ENCODE results near the gene SLC35F3. TPM values are rescaled to one million over a fixed set of nuclear protein-coding genes. Genes with fewer than 3 reads are reported as not detected.

SLC35F3 gene
- total and polyA plus RNA-seq, 9 of the 15 experiments (the other 6 are each of a cell fraction or from before 2014, with no cell fraction given): 0.04 to 0.07 (median 0.04) TPM; not detected in 6

GRCh38 chr1:233939451-233939850 is 35.0 kb downstream of the SLC35F3 start:
- in situ Hi-C loops (cut with MboI) (no loop called here), intact Hi-C loops (cut with micrococcal nuclease) (no loop called here)
- Histone ChIP-seq H3K9ac (ENCODE audit: insufficient read depth in 1 of 2, low read depth in 2 of 2, low read length in 2 of 2) (no peak overlapping the region), H3K27ac (ENCODE audit: extremely low read depth, low read depth, low read length) (no peak overlapping the region), H2AFZ (ENCODE audit: low read depth, low read length) (no peak overlapping the region), H3K36me3 (ENCODE audit: control insufficient read depth, insufficient read depth, low read length) (no peaks in the 10 kb centered on the region), H3K27me3 (ENCODE audit: control insufficient read depth in 2 of 2, insufficient read depth in 2 of 2, low read length in 2 of 2) (no peaks in the 10 kb centered on the region), H3K79me2 (ENCODE audit: control insufficient read depth, insufficient read depth, low read length) (no peaks in the 10 kb centered on the region), H3K4me2 (ENCODE audit: insufficient read depth, low read length) (no peak overlapping the region), H3K4me3 (no peak overlapping the region), H3K9me1 (ENCODE audit: control insufficient read depth, insufficient read depth, low read length) (no peaks in the 10 kb centered on the region), H4K20me1 (replicated peaks; ENCODE audit: control insufficient read depth, insufficient read depth, low read length) (no peaks in the 10 kb centered on the region), H3K4me1 (replicated peaks in 1 of 2; ENCODE audit: control insufficient read depth in 2 of 2, insufficient read depth in 2 of 2, low read length in 2 of 2) (no peaks in the 10 kb centered on the region), H3K9me3 (replicated peaks; ENCODE audit: control insufficient read depth, insufficient read depth, low read depth, low read length) (no peaks in the 10 kb centered on the region)
- BruUV-seq (replicated peaks): no TSS peak
- DNase-seq (ENCODE audit: extremely low read depth in 1 of 4, low spot score in 3 of 4): no peak
- 0% methylated on average over 5 of the region's 5 CpGs for WGBS (ENCODE audit: insufficient coverage, low coverage, missing lambda C conversion rate)
- CTCF ChIA-PET (ENCODE audit: low intra/inter-chr PET ratio): no interaction called here
- POLR2A ChIA-PET: interaction anchor here (1.1 kb wide), 1 partner anchor 16 kb away, joined by 3 read pairs; no protein-coding TSS in a partner anchor
- FAIRE-seq: no peak
- ATAC-seq: no peak
- TF ChIP-seq HEY1 (CRISPR knock-in tag; IDR thresholded peaks at IDR 0.05; ENCODE audit: borderline replicate concordance): no peak
- no peak for TF ChIP-seq ZBTB8A (IDR thresholded peaks at IDR 0.05; ENCODE audit: partially characterized antibody)
- no peak for TF ChIP-seq KAT8 (IDR thresholded peaks at IDR 0.05; ENCODE audit: low read depth)
- TF ChIP-seq TEAD2 (tag; IDR thresholded peaks at IDR 0.05): no peak
- TF ChIP-seq DIDO1 (tag; IDR thresholded peaks at IDR 0.05; ENCODE audit: low read depth): no peak
- no peak for TF ChIP-seq DACH1 (IDR thresholded peaks at IDR 0.05; ENCODE audit: partially characterized antibody)
- no peak for TF ChIP-seq HCFC1 (IDR thresholded peaks at IDR 0.05; ENCODE audit: low read depth, low read length)
- TF ChIP-seq, protein P1, sequence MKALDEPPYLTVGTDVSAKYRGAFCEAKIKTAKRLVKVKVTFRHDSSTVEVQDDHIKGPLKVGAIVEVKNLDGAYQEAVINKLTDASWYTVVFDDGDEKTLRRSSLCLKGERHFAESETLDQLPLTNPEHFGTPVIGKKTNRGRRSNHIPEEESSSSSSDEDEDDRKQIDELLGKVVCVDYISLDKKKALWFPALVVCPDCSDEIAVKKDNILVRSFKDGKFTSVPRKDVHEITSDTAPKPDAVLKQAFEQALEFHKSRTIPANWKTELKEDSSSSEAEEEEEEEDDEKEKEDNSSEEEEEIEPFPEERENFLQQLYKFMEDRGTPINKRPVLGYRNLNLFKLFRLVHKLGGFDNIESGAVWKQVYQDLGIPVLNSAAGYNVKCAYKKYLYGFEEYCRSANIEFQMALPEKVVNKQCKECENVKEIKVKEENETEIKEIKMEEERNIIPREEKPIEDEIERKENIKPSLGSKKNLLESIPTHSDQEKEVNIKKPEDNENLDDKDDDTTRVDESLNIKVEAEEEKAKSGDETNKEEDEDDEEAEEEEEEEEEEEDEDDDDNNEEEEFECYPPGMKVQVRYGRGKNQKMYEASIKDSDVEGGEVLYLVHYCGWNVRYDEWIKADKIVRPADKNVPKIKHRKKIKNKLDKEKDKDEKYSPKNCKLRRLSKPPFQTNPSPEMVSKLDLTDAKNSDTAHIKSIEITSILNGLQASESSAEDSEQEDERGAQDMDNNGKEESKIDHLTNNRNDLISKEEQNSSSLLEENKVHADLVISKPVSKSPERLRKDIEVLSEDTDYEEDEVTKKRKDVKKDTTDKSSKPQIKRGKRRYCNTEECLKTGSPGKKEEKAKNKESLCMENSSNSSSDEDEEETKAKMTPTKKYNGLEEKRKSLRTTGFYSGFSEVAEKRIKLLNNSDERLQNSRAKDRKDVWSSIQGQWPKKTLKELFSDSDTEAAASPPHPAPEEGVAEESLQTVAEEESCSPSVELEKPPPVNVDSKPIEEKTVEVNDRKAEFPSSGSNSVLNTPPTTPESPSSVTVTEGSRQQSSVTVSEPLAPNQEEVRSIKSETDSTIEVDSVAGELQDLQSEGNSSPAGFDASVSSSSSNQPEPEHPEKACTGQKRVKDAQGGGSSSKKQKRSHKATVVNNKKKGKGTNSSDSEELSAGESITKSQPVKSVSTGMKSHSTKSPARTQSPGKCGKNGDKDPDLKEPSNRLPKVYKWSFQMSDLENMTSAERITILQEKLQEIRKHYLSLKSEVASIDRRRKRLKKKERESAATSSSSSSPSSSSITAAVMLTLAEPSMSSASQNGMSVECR (CRISPR knock-in tag; IDR thresholded peaks at IDR 0.05): no peak
- no peak for TF ChIP-seq NELFE (IDR thresholded peaks at IDR 0.05; ENCODE audit: insufficient read depth, insufficient read length)
- TF ChIP-seq POLR2H (tag; IDR thresholded peaks at IDR 0.05; ENCODE audit: low read depth): no peak
- TF ChIP-seq LCOR (CRISPR knock-in tag; IDR thresholded peaks at IDR 0.05): no peak
- no peak for TF ChIP-seq CBFB (CRISPR knock-in tag; IDR thresholded peaks at IDR 0.05)

Data from K562 (cell line).